Stimulated activated CD4-positive, alpha-beta T cell treated with anti-CD3 and anti-CD28 coated beads, TNF-alpha, amount 100 ng/mL, for 4 hours (primary cell): ENCODE data around the gene PCCA.

Source experiments
- DNase-seq, 3 experiments: peaks; one replicate each; pipeline ENCODE4 v3.0.0-alpha.2; 2020; ENCODE audit warnings: low read depth in 3 of 3

The PCCA gene

GRCh38 chr13:100465558-100465957, 376.7 kb downstream of the PCCA start:
- no peak for DNase-seq

GRCh38 chr13:100470866-100471505, 382.1 kb downstream of the PCCA start:
- no peak for DNase-seq

- no peak for DNase-seq
These were observed 384.2 kb downstream of the PCCA start for GRCh38 chr13:100473087-100473486.

- no peak for DNase-seq
These were observed 384.7 kb downstream of the PCCA start for GRCh38 chr13:100473501-100474044.

- DNase-seq: no peak
These were observed 388.1 kb downstream of the PCCA start for GRCh38 chr13:100476963-100477362.

GRCh38 chr13:100478107-100478809, 389.4 kb downstream of the PCCA start:
- no peak for DNase-seq

- DNase-seq: no peak
These were observed 391.8 kb downstream of the PCCA start for GRCh38 chr13:100480676-100481075.

- DNase-seq: no peak
These were observed 394.2 kb downstream of the PCCA start for GRCh38 chr13:100483139-100483538.

GRCh38 chr13:100483841-100484381, 395.0 kb downstream of the PCCA start:
- DNase-seq: no peak

- no peak for DNase-seq
These were observed 395.8 kb downstream of the PCCA start for GRCh38 chr13:100484702-100485101.

GRCh38 chr13:100485265-100485664, 396.4 kb downstream of the PCCA start:
- no peak for DNase-seq

GRCh38 chr13:100490692-100491091, 401.8 kb downstream of the PCCA start:
- no peak for DNase-seq

GRCh38 chr13:100491164-100491842, 402.4 kb downstream of the PCCA start:
- DNase-seq: no peak

- no peak for DNase-seq
These were observed 404.5 kb downstream of the PCCA start for GRCh38 chr13:100493418-100493817.

- DNase-seq: no peak
These were observed 406.6 kb downstream of the PCCA start for GRCh38 chr13:100495455-100495854.

- DNase-seq: no peak
These were observed 408.5 kb downstream of the PCCA start for GRCh38 chr13:100497389-100497788.

GRCh38 chr13:100502446-100502845, 413.6 kb downstream of the PCCA start:
- DNase-seq: no peak

- no peak for DNase-seq
These were observed 414.7 kb downstream of the PCCA start for GRCh38 chr13:100503622-100504021.

GRCh38 chr13:100506154-100506553, 417.3 kb downstream of the PCCA start:
- peak; percentile 8 to 15 (median 8) for DNase-seq

GRCh38 chr13:100506600-100507422, 417.9 kb downstream of the PCCA start:
- DNase-seq: no peak

GRCh38 chr13:100508455-100508854, 419.6 kb downstream of the PCCA start:
- no peak for DNase-seq
